Lower lobe of right lung (tissue), 2 donors: ENCODE measurements around the gene NOP16. TPM values are rescaled to one million over a fixed set of nuclear protein-coding genes. Genes with fewer than 3 reads are reported as not detected.

Experiments used
- ATAC-seq, 2 donors: fragments of 200-7000 bp; cut with Tn5 transposase; one replicate each; pipeline ENCODE4 v1.9.1; 2020 to 2022; ENCODE audit warnings: mild to moderate bottlenecking in 2 of 2, moderate library complexity in 2 of 2
- DNase-seq: peaks from one replicate; pipeline ENCODE4 v3.0.0-alpha.2; 2020
- H3K27ac ChIP-seq: fragments of 200-600 bp; one replicate; pipeline ENCODE4 v1.8.0; 2022
- H3K27me3 ChIP-seq: fragments of 200-600 bp; one replicate; pipeline ENCODE4 v1.8.0; 2022; ENCODE audit warnings: low read depth
- H3K36me3 ChIP-seq: fragments of 200-600 bp; one replicate; pipeline ENCODE4 v1.8.0; 2022; ENCODE audit warnings: mild to moderate bottlenecking
- H3K4me1 ChIP-seq: fragments of 200-600 bp; one replicate; pipeline ENCODE4 v1.8.0; 2022
- H3K4me3 ChIP-seq: fragments of 200-600 bp; one replicate; pipeline ENCODE4 v1.8.0; 2022; ENCODE audit warnings: mild to moderate bottlenecking
- H3K9me3 ChIP-seq: fragments of 200-600 bp; one replicate; pipeline ENCODE4 v1.8.0; 2022
- intact Hi-C: fragments of 100-400 bp; cut with DNase I; formaldehyde crosslinking; loops from one replicate; pipeline ENCODE4 v1.11.0; 2022
- total RNA-seq: library from RNA; stranded (reverse); fragmentation: NEBNext Ultra II Directional; extraction: Animal tissue kit (Norgen Biotek cat#: 25700); gene quantifications from one replicate; pipeline ENCODE4 v1.2.1, GENCODE V29; 2021
- TF ChIP-seq, protein P1 (sequence below): fragments of 200-600 bp; IDR thresholded peaks from one replicate; pipeline ENCODE4 v1.8.0; 2022; ENCODE audit warnings: antibody characterized with exemption, mild to moderate bottlenecking
- donor health status: DM: no; HTN: yes; CAD: no; lungs with severe emphysema.

Gene NOP16
- total RNA-seq, 1 donor from 2014 or later = 11.8 TPM

- peak overlapping the region; percentile 90 for H3K4me3 ChIP-seq
- TF ChIP-seq, protein P1, sequence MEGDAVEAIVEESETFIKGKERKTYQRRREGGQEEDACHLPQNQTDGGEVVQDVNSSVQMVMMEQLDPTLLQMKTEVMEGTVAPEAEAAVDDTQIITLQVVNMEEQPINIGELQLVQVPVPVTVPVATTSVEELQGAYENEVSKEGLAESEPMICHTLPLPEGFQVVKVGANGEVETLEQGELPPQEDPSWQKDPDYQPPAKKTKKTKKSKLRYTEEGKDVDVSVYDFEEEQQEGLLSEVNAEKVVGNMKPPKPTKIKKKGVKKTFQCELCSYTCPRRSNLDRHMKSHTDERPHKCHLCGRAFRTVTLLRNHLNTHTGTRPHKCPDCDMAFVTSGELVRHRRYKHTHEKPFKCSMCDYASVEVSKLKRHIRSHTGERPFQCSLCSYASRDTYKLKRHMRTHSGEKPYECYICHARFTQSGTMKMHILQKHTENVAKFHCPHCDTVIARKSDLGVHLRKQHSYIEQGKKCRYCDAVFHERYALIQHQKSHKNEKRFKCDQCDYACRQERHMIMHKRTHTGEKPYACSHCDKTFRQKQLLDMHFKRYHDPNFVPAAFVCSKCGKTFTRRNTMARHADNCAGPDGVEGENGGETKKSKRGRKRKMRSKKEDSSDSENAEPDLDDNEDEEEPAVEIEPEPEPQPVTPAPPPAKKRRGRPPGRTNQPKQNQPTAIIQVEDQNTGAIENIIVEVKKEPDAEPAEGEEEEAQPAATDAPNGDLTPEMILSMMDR = no peak
- peak overlapping the region; percentile 95 for H3K27ac ChIP-seq
- peak; percentile 57 for DNase-seq
- no peak for ATAC-seq
- H3K36me3 ChIP-seq = peaks cover 52% of the 10 kb centered on the region
- H3K9me3 ChIP-seq = no peaks in the 10 kb centered on the region
- peaks cover 23% of the 10 kb centered on the region for H3K4me1 ChIP-seq
- intact Hi-C loops = no loop called here
- no peaks in the 10 kb centered on the region for H3K27me3 ChIP-seq
Observed at GRCh38 chr5:176388003-176388443, 375 bp downstream of the NOP16 start.

GRCh38 chr5:176387384-176387925, 943 bp downstream of the NOP16 start:
- no peaks in the 10 kb centered on the region for H3K27me3 ChIP-seq
- H3K27ac ChIP-seq = no peak overlapping the region
- peaks cover 53% of the 10 kb centered on the region for H3K36me3 ChIP-seq
- H3K4me1 ChIP-seq = peaks cover 23% of the 10 kb centered on the region
- ATAC-seq (no peak), DNase-seq (no peak)
- TF ChIP-seq, protein P1 = no peak
- intact Hi-C loops = no loop called here
- H3K9me3 ChIP-seq = no peaks in the 10 kb centered on the region
- H3K4me3 ChIP-seq = peak overlapping the region; percentile 90

- H3K4me3 ChIP-seq = no peak overlapping the region
- peaks cover 23% of the 10 kb centered on the region for H3K4me1 ChIP-seq
- H3K27me3 ChIP-seq = no peaks in the 10 kb centered on the region
- DNase-seq (no peak), ATAC-seq (no peak)
- no peak overlapping the region for H3K27ac ChIP-seq
- intact Hi-C loops = no loop called here
- H3K9me3 ChIP-seq = no peaks in the 10 kb centered on the region
- H3K36me3 ChIP-seq = peaks cover 53% of the 10 kb centered on the region
- TF ChIP-seq, protein P1 = no peak
Observed at GRCh38 chr5:176386491-176386890, 1.9 kb downstream of the NOP16 start.

- peaks cover 17% of the 10 kb centered on the region for H3K4me1 ChIP-seq
- no peaks in the 10 kb centered on the region for H3K27me3 ChIP-seq
- no peak for DNase-seq
- ATAC-seq = no peak
- TF ChIP-seq, protein P1 = no peak
- H3K4me3 ChIP-seq = no peak overlapping the region
- no peaks in the 10 kb centered on the region for H3K9me3 ChIP-seq
- intact Hi-C loops = no loop called here
- peaks cover 44% of the 10 kb centered on the region for H3K36me3 ChIP-seq
- H3K27ac ChIP-seq = no peak overlapping the region
Observed at GRCh38 chr5:176384991-176385390, 3.4 kb downstream of the NOP16 start.

- H3K4me3 ChIP-seq = no peak overlapping the region
- peaks cover 44% of the 10 kb centered on the region for H3K36me3 ChIP-seq
- DNase-seq (no peak), ATAC-seq (no peak)
- no peaks in the 10 kb centered on the region for H3K9me3 ChIP-seq
- peaks cover 11% of the 10 kb centered on the region for H3K4me1 ChIP-seq
- no peak overlapping the region for H3K27ac ChIP-seq
- no peaks in the 10 kb centered on the region for H3K27me3 ChIP-seq
- TF ChIP-seq, protein P1 = no peak
- intact Hi-C loops = no loop called here
Observed at GRCh38 chr5:176384366-176384930, 4.0 kb downstream of the NOP16 start.
